GM19193 (cell line): ENCODE measurements around the gene RAP1GAP.

Source experiments
- POLR2A ChIP-seq: IDR thresholded peaks from 4 replicates; pipeline ENCODE4 v1.6.1; 2011; ENCODE audit not compliant: insufficient read depth, insufficient read length; ENCODE audit errors: extremely low read depth

RAP1GAP gene

DNA sequence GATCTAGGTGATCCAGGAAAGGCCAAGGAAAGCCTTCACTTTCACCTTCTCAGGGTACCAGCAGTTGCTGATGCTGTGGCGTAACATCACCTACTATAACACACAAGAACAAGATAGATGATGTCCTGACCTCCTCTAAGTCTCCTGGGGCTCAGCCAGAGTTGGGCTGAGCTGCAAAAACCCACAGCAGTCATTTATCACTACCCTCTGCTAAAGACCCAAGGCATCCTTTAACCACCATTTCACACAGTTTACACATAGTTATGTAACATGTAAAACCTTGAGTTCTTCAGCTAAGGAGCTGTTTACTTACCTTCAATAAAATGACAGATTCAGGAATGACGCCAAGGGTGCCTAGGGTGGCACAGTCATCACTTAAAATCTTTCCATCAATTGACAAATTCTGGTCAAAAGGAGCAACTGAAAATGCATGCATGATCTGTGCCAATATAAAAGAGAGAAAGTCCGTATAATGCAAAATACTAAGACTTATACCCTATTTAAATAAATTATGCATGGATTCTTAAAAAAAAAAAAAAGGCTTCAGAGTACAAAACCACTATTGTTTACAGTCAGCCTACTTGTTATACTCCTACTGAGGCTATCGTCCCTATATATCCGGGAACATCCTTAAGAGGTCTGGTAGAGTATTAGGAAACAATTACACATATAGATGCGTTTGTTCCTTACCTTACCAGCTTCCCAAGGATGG is 20.7 kb upstream of the RAP1GAP start:
- TF ChIP-seq POLR2A, result no peak

DNA sequence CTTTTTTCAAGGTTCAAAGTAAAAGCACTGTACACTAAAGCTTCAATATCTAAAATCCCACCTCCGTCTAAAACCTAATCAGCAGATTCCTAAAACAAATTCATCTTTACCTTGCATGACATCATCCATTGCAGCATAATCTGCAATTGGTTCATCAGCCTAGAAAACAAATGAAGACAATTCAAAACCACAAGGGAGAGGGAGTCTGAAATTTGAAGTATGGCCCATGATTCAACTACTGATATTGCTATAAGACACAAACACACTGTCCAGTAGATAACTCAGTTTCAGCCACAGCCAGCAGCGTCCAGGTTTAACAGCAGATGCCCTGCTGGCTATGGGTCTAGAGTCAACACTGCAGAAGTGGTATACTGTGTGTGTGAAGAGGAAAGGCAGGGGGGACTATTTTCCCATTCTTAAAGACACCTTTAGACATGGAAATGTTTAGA is 17.9 kb upstream of the RAP1GAP start:
- TF ChIP-seq POLR2A, result no peak

DNA sequence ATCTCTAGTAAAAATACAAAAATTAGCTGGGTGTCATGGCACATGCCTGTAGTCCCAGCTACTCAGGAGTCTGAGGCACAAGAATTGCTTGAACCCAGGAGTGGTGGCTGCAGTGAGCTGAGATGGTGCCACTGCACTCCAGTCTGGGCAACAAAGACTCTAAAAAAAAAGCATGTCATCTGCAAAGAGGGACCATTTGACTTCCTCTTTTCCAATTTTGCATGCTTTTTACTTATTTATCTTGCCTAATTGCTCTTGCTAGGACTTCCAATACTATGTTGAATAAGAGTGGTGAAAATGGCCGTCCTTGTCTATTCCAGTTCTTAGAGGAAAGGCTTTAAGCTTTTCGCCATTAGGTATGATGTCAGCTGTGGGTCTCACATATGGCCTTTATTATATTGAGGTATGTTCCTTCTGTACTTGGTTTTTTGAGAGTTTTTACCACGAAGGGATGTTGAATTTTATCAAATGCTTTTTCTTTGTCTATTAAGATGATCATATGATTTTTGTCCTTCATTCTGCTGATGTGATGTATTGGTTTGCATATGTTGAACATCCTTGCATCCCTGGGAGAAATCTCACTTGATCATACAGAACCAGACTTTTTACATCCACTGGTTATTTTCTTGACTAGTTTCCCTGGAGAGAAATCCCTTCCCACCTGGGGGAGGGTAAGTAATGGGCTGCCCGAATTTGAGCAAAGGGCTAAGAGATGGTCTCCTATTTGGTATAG is 17.0 kb upstream of the RAP1GAP start:
- TF ChIP-seq POLR2A, result no peak

DNA sequence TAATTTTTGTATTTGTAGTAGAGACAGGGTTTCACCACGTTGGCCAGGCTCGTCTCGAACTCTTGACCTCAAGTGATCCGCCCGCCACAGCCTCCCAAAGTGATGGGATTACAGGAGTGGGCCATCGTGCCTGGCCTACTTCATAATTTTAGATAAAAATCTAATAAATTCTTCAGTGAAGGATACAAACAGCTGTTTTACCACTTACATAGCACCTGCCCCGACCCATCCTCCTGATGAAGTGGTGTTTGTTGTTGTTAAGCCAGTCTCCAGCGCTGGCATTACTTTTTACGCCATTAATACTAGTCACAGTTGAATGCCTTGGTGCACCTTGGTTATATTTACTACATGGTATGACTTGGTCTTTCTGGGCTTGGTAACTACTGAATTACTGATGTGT is 12.3 kb upstream of the RAP1GAP start:
- no peak for TF ChIP-seq POLR2A

DNA sequence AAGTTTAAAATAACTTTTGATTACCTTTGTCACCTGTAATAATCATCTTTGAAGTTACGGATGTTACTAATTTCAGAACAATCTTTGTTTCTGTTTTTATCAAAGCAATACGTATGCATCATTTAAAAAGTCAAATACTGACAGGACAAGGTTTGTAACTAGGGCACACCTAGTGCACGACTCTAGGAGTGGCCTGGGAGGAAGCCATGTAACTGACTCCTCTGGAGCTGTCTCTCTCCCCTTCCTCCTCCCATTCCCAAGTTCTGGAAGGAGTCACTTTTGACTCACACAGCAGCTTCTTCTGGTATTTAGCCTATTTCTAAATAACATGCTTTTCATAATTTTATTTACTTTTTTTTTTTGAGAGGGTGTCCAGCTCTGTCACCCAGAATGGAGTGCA is 11.8 kb upstream of the RAP1GAP start:
- no peak for TF ChIP-seq POLR2A

DNA sequence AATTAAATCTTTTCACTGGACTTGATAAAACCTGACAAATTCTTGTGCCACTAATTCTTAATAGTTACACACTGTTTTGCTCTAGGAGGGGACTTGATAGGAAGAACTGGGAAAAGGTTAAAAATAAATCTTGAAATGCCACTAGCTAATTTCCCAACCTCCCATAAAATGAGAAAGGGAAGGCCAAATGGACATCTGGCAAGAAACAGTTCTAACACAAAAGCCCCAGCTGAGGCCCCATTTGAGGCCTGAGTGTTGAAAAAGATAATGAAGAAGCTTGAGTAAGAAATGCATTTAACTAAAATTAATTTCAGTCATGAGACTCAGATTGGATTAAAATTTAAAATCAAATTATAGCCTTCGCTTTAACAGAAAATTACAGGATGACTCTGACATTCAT is 11.2 kb upstream of the RAP1GAP start:
- TF ChIP-seq POLR2A, result no peak

DNA sequence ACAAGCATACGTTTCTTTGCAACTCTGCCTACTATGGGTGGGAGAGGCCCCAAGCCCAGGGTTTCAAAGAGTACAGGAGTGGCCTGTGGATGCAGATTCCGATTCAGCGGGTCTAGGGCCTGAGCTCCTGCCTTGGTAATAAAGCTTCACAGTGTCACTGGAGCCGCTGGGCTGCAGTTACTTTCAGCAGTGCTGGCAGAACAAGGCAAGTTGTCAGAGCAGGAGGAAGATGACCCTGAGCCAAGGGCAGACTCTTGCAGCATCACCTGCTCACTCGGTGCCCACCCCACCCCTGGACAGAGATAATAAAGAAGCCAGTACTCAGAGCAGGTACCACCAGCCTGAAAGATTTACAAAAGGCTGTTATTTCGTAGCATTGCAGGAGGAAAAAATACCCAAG is 8.0 kb upstream of the RAP1GAP start:
- no peak for TF ChIP-seq POLR2A

DNA sequence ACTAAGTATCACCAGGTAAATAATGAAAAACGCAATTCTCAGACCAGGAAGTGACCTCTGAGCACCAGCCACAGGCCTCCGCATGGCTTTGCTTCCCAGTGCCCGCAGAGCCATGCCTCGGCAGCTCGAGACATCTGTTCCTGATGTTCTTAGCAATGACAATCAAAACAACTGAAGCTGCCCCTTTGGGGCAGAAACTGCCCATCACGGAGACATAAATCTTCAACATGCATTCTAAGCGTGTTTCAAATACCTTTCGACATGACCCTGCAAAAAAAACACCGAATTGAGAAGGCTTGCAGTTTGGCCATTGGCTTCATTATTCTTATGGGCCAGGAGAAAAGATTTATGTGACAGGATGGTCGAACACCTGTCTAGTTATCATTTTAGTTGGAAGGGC is 5.8 kb upstream of the RAP1GAP start:
- TF ChIP-seq POLR2A, result no peak

DNA sequence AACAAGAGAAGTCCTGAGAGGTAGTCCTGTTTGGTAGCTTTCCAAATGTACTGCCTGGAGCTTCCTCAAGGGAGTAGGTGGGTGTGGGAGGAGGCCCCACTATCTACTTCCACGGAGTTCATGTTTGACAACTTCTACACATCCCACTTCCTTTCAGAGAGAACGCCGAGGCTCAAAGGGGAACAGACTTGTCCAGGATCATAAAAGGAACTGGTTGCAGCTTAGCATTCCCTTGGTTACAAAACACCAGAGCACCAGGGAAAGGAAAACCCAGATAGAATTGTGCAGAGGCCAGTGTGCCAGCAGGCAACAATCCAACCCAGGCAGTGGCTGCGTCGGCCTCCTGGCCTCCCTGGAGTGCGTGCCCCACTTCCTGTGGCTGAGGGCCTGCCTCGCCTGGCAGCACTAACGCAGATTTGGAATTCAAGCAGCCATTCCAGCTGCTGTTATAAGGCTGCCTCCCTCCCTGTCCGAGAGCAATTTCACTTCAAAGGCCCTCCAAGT is 4.2 kb upstream of the RAP1GAP start:
- TF ChIP-seq POLR2A, result no peak

DNA sequence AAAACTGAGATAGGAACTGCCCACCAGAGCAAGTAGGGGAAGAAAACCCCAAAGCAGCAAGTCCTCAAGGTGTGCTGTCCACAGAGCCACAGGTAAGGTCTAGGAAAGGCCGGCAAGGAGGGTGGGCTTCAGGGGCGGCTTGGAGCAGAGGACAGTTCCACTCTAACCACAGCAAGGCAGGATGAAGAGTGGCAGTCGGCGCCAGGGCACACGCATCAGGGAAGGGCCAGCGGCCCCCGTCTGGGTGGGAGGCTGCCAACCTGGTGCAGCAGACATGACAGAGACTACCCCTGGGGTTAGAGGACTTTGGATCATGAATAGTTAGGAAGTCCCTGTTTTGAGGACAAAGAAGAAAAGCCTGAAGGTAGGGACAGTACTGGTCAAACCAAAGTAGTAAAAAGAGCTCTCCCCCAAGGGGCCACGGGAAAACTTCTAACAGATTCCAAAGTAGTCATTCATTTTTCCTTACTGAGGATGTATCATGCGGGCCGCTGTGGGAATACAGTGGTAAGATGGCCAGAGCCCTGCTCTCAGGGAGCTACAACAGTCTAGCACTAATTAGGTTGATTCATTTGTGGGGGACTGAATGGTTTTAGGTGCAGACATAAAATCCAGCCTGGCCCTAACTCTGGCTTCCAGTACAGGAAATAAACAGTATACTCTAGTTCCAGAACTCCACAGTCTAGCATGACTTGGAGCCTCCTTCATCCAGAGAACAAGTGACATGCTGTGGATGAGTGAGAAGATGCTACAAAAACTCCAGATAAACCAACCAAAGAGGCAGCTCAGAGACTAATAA is 3.5 kb upstream of the RAP1GAP start:
- TF ChIP-seq POLR2A, result no peak

DNA sequence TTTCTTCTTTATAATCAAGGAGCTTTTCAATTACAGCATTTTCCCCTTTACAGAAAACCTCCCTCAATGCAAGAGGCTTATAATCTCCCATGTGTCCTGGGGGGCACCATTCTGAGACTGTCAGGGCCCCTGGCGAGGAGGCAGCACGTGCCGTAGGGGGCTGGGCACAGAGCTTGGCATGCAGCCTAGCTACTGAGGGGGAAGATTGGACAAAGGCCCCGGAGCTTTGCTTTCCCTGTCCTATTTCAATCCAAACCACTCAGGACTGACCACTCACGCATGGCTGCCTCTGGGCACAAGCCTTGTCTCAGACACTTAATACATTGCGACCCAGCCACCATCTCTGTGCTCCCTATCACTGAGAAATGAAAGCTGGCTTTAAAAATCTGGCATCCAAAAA is 2.8 kb upstream of the RAP1GAP start:
- no peak for TF ChIP-seq POLR2A

DNA sequence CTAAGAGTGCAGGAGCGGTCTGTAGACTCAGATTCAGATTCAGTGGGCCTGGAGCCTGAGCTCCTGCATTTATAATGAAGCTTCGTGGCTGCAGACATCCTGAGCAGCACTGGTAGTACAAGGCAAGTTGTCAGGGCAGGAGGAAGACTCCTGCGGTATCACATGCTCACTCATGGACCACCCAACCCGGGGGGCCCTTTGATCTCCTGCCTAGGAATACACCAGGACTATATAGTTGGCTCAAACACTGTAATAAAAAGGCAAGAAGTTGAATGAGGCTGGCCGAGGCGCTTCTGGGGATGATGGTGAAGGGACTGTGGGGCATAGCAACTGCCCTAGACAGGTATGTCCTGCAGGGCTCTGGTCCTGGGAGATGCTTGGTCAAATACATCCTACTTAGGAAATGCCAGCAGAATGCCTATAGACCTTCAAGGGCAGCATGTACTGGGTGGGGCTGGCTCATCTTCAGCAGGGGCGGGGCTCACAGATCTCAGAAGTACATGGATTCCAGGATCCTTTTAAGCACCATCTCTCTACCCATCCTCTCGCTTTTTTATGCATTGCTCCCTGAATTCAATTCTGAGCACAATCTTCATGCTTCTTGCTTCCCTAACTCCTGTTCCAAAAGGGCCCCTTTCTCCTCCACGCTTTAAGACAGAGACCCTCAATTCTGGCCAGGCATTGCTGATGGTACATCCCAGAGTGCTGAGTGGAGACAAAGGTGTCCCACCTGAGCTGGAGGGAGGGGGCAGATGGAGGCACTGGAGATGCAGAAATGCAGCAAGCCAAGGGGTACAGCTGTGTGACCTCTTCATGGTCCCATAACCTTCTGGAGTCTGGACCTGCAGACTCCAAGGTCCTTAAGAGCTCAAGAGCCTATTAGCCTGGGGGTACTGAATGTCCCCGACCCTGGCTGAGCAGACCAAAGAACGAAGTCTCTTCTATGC is 2.1 kb upstream of the RAP1GAP start:
- TF ChIP-seq POLR2A, result no peak

DNA sequence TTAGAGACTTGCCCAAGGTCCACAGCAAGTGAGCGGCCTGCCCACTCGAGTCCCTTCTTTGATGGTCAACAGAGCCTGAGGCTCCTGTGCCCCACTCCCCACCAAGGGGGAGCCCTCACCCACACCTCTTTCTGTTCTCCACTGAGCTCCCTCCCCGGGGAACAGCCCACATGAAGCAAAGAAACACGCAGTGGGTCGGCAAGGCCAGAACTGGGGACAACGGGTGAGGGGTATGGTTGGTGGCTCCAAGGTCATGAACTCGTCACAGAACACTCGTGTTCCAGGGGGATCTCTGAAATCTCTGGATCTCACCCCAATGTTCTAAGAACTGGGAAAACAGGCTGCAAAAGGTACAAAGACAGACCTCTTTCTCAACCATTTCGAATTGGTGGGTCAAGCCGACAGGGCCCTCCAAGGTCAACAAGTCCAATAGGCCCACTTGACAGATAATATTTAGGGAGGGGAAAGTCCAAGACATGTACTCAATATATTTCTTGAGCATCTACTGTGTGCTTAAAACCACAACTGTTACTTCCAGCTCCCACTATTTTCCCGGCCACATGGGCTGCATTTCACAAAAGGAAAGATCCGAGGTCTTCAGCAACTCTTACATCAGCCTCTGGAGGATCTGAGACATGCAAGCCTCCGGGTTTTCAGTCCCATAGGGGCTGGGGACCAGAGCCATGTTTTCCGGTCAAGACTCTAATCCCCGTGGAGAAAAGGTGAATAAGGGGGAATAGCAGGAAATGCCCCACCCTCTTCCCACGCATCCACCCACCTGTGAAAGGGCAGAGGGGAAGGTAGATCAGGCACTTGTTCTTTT is 1.1 kb upstream of the RAP1GAP start:
- TF ChIP-seq POLR2A, result no peak

DNA sequence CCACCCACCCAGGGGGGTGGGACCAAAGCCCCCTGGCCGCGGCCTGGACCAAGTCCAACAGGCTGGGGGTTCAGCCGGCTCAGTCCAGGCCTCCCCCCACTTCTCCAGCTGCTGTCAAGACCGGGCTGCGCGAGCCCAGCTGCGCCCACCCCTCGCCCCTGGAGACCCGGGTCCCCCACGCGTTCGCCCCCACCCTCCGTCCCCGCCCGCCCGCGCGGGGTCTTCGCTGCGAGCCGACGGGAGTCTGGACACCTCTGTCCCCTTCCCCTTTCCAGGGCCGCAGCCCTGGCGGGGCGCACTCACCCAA is 253 bp downstream of the RAP1GAP start:
- no peak for TF ChIP-seq POLR2A
